ENCODE results near the gene GNB1L. TPM values are rescaled to one million over a fixed set of nuclear protein-coding genes. Genes with fewer than 3 reads are reported as not detected.

GNB1L gene
- total and polyA plus RNA-seq, 10 of the 15 experiments (the other 5 are each of a cell fraction or from before 2014, with no cell fraction given) = 0.21 to 19.4 (median 6.8) TPM

DNA sequence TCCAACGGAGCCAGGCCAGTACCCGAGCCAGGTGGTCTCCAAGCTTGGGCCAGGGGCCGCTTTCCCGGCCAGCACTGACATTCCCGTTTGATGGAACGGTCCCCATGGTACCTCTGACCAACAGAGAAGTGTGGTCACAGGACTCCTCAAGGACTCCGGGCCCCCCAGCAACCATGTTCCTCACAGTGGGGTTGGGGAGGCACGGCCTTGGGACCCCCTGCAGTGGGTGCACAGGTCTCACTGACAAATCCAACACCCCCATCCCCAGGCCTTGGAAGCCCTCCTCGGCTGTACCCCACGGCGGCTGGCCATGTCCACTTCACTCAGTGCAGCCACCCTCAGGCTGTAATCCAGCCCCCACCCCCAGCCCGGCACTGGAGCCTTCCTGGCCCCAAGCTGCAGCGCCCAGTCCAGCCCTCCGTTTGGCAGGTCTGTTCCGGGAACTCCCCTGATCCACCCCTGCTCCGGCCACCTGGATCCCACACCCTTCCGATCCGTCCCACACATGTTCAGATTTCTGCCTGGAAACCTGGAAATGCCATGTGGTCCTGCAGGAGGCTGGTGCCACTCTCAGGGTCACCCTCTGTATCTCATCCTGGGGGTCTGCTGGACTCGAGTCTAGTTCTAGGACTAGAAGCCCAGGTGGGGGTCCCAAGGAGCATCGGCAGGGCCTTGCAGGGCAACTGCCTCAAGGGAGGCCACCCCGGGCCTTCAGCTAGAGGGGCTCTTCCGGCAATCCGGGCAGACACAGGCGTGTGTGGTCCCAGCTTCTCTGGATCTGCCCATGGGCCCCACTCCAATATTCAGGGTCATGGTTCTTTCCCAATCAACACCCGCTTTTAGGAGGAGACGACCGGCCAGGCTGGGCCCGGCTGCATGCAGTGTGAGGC is 67.5 kb downstream of the GNB1L start:
- no peaks in the 10 kb centered on the region for H3K79me2 ChIP-seq (ENCODE audit: control insufficient read depth, insufficient read depth, low read length)
- ChIA-PET RAD21 (ENCODE audit: unreplicated experiment) (no interaction called here), POLR2A (no interaction called here), CTCF (no interaction called here), SMC1A (ENCODE audit: uncharacterized antibody, unreplicated experiment) (no interaction called here)
- in situ Hi-C loops (cut with MboI) (no loop called here), intact Hi-C loops (cut with micrococcal nuclease; ENCODE audit: unreplicated experiment) (no loop called here)
- H3K27ac ChIP-seq (ENCODE audit: control insufficient read depth, insufficient read depth) = no peak overlapping the region
- no peaks in the 10 kb centered on the region for H3K4me1 ChIP-seq (ENCODE audit: control insufficient read depth, insufficient read depth, low read length)
- no peaks in the 10 kb centered on the region; the same call in 2 of the 3 replicates for H3K9me3 ChIP-seq (replicated peaks; ENCODE audit: control insufficient read depth, insufficient read depth, low read length)
- 72% methylated on average over 25 of the region's 28 CpGs for WGBS (ENCODE audit: insufficient coverage, insufficient replicate concordance, low lambda C conversion rate, missing lambda C conversion rate)
- FAIRE-seq = no peak
- H3K36me3 ChIP-seq (ENCODE audit: control insufficient read depth in 2 of 2, insufficient read depth in 2 of 2, low read length in 1 of 2) = no peaks in the 10 kb centered on the region
- DNase-seq (ENCODE audit: low read depth, low spot score) = no peak
- no peaks in the 10 kb centered on the region for H4K20me1 ChIP-seq (ENCODE audit: control insufficient read depth, insufficient read depth)
- H2AFZ ChIP-seq (ENCODE audit: control insufficient read depth, low read depth, low read length) = no peak overlapping the region
- no peak for ATAC-seq
- H3K4me2 ChIP-seq (ENCODE audit: control insufficient read depth, insufficient read depth) = no peak overlapping the region
- no peak for TF ChIP-seq CBX5 (IDR thresholded peaks at IDR 0.05; ENCODE audit: low read depth)
- no TSS peak for BruUV-seq (replicated peaks)
- no peak overlapping the region for H3K4me3 ChIP-seq
- H3K9ac ChIP-seq (ENCODE audit: control insufficient read depth, insufficient read depth, low read length) = no peak overlapping the region
- H3K27me3 ChIP-seq (replicated peaks in 1 of 2; ENCODE audit: control insufficient read depth in 2 of 2, insufficient read depth in 2 of 2, low read length in 1 of 2) = peaks cover 0 to 2% of the 10 kb centered on the region in 2 experiments; a peak in 1 of 4 replicates

DNA sequence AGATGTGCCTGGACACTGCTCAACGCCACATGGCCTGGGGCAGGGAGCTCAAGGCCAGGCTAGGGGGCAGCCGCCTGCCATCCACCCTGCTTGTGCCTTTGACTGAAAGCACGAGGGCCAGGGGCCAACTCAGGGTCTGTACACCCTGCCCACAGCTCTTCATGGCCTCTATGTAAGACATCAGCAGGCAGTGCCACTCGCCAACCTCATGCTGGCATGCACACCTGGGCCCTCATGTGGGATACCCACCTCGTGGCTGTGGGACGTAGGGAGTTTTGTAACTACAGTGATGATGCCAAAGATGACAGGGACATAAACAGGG is 68.4 kb downstream of the GNB1L start:
- H3K36me3 ChIP-seq (ENCODE audit: control insufficient read depth in 2 of 2, insufficient read depth in 2 of 2, low read length in 1 of 2) = no peaks in the 10 kb centered on the region
- H3K27ac ChIP-seq (ENCODE audit: control insufficient read depth, insufficient read depth) = no peak overlapping the region
- BruUV-seq (replicated peaks) = no TSS peak
- no peaks in the 10 kb centered on the region for H4K20me1 ChIP-seq (ENCODE audit: control insufficient read depth, insufficient read depth)
- H3K4me2 ChIP-seq (ENCODE audit: control insufficient read depth, insufficient read depth) = no peak overlapping the region
- no peaks in the 10 kb centered on the region for H3K4me1 ChIP-seq (ENCODE audit: control insufficient read depth, insufficient read depth, low read length)
- no peak overlapping the region for H3K4me3 ChIP-seq
- H3K9me3 ChIP-seq (replicated peaks; ENCODE audit: control insufficient read depth, insufficient read depth, low read length) = no peaks in the 10 kb centered on the region
- in situ Hi-C loops (cut with MboI) (no loop called here), intact Hi-C loops (cut with micrococcal nuclease; ENCODE audit: unreplicated experiment) (no loop called here)
- ATAC-seq = no peak
- ChIA-PET CTCF (no interaction called here), SMC1A (ENCODE audit: uncharacterized antibody, unreplicated experiment) (no interaction called here), POLR2A (no interaction called here), RAD21 (ENCODE audit: unreplicated experiment) (no interaction called here)
- H3K27me3 ChIP-seq (replicated peaks in 1 of 2; ENCODE audit: control insufficient read depth in 2 of 2, insufficient read depth in 2 of 2, low read length in 1 of 2) = peaks cover 0 to 2% of the 10 kb centered on the region in 2 experiments; a peak in 1 of 4 replicates
- H3K79me2 ChIP-seq (ENCODE audit: control insufficient read depth, insufficient read depth, low read length) = no peaks in the 10 kb centered on the region
- no peak overlapping the region for H3K9ac ChIP-seq (ENCODE audit: control insufficient read depth, insufficient read depth, low read length)
- 56% methylated on average over 6 of the region's 6 CpGs for WGBS (ENCODE audit: insufficient coverage, insufficient replicate concordance, low lambda C conversion rate, missing lambda C conversion rate)
- no peak for FAIRE-seq
- no peak overlapping the region for H2AFZ ChIP-seq (ENCODE audit: control insufficient read depth, low read depth, low read length)
- no peak for DNase-seq (ENCODE audit: low read depth, low spot score)
- TF ChIP-seq ZNF384 (IDR thresholded peaks at IDR 0.05; ENCODE audit: borderline replicate concordance, low read depth, low read length) (no peak), CBX5 (IDR thresholded peaks at IDR 0.05; ENCODE audit: low read depth) (no peak), NBN (IDR thresholded peaks at IDR 0.05) (no peak), ZNF217 (IDR thresholded peaks at IDR 0.05) (no peak), CHD4 (IDR thresholded peaks at IDR 0.05) (no peak), FOS (IDR thresholded peaks at IDR 0.05; ENCODE audit: borderline replicate concordance, extremely low read depth, insufficient read length) (no peak), YBX1 (IDR thresholded peaks at IDR 0.05) (no peak), TAF1 (IDR thresholded peaks at IDR 0.05; ENCODE audit: borderline replicate concordance, low read depth, low read length) (no peak), DPF2 (IDR thresholded peaks at IDR 0.05) (no peak), ZBTB40 (IDR thresholded peaks at IDR 0.05; ENCODE audit: borderline replicate concordance) (no peak)
- TF ChIP-seq, protein P1, sequence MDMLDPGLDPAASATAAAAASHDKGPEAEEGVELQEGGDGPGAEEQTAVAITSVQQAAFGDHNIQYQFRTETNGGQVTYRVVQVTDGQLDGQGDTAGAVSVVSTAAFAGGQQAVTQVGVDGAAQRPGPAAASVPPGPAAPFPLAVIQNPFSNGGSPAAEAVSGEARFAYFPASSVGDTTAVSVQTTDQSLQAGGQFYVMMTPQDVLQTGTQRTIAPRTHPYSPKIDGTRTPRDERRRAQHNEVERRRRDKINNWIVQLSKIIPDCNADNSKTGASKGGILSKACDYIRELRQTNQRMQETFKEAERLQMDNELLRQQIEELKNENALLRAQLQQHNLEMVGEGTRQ (IDR thresholded peaks at IDR 0.05; ENCODE audit: borderline replicate concordance, low read depth, low read length) = no peak

All from GM12878 (cell line).